HG02981 (cell line): ENCODE data around the gene RGS14.
"Not testable (repeated sequence)": the region's sequence is repeated elsewhere in the genome, so short reads cannot be mapped to it uniquely, and the experiment has no call there.

Experiments
- ATAC-seq: cut with Tn5 transposase; IDR thresholded peaks from one replicate; pipeline ENCODE4 v1.9.1; 2021; ENCODE audit warnings: mild to moderate bottlenecking, moderate library complexity; ENCODE audit not compliant: unreplicated experiment

RGS14 gene

DNA sequence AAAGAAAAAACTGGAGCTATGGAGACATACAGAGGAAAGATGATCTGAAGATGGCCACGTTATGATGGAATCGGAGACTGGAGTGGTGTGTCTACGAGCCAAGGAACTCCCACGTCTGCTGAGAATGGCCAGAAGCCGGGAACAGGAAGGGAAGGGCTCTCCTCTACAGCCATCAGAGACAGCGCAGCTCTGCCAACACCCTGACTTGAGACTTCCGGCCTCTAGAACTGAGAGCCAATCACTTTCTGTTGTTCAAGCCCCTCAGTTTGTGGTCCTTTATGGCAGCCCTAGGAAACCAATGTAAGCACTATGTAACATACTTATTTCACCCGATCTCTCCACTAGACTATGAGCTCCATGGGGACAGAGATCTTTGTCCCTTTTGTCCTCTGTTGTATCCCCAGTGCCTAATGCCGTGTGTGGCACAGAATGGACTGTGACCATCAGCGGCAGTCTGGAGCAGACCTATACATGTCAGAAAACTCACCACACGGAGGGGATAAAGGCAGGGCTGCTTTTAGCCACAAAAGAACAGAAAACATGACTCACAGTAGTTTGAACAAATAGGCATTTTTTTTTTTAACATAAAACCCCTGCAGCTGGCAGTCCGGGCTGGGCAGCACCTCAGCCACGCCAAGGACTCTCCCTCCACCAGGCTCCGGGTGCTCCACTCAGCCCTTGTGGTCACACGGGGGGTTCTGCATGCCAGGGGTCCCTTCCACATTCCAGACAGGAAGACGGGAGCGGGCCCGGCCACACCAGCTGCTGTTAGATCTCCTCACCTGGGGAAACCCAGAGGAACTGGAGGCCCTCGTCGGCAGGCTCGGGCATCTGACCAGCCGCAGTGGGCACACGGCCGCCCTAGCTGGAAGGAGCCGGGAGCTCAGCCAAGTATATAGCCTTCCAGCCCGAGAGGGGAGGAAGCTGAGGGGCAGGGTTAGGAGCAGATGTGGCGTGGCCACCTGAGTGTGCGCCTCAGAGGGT is 29.9 kb upstream of the RGS14 start:
- no peak for ATAC-seq

DNA sequence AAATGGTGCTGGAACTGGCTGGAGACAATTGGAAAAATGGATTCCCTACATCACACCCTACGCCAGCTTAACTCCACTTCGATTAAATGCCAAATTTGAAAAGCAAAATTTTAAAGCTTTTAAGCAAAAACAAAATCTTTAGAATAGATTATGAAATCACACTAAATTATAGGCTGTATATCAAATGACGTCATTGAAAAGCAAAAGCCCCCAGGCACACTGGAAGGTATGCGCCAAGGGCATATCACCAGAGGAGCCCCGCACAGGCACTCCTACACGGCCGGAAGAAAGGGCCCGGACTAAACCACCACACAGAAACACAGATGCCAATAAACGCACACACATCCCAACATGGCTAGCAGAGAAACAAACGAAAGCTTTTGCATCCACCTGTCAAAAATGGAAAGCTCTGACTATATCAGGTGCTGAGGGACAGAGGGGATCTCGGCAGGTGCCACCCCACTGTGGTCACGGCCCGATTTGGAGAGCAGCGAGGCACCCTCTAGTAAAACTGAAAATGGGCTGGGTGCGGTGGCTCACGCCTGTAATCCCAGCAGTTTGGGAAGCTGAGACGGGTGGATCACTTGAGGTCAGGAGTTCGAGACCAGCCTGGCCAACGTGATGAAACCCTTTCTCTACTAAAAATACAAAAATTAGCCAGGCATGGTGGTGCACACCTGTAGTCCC is 29.0 kb upstream of the RGS14 start:
- no peak for ATAC-seq

- no peak for ATAC-seq
These were observed 27.8 kb upstream of the RGS14 start for GRCh38 chr5:177329883-177330282.

- ATAC-seq: no peak
These were observed 26.5 kb upstream of the RGS14 start for GRCh38 chr5:177330991-177331842.

DNA sequence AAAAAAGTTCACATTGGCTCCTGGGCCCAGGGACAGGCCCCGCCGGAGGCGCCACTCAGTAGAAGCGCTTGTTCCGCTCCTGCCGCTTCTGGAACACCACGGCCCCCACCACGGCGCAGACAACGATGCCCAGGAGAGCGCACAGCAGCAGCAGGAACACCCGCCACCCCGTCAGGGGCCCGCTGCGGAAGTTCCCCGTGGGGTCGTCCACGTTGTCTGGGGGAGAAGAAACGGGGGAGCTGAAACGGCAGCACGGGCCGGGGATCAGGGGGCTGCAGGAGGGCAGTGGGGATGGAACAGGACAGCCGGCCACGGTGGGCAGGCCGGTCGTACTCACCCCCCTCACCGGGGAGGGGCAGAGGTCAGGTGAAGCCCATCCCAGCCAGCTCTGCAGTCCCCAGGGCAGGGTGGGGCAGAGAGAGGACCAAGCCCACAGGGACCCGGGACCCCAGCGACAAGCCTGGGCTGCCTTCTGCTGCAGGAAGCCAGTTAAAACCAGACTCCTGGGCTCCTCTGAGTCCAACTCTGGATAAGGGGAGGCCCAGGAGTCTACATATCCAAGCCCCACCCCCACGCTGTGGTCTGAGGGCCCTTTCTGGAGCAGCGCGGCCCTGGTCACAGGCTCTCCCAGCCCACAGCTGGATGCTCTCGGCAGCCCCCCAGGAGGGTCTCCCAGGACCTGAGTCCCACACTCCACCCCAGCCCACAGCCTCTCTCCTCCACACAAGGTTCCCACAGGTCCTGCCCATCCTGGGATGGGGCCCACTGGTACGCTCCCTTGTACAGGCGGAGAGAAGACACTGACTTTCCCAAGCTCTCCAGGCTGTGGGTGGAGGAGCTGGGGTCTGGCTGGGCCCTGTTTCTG is 25.5 kb upstream of the RGS14 start:
- ATAC-seq: no peak

- no peak for ATAC-seq
These were observed 24.8 kb upstream of the RGS14 start for GRCh38 chr5:177332896-177333260.

DNA sequence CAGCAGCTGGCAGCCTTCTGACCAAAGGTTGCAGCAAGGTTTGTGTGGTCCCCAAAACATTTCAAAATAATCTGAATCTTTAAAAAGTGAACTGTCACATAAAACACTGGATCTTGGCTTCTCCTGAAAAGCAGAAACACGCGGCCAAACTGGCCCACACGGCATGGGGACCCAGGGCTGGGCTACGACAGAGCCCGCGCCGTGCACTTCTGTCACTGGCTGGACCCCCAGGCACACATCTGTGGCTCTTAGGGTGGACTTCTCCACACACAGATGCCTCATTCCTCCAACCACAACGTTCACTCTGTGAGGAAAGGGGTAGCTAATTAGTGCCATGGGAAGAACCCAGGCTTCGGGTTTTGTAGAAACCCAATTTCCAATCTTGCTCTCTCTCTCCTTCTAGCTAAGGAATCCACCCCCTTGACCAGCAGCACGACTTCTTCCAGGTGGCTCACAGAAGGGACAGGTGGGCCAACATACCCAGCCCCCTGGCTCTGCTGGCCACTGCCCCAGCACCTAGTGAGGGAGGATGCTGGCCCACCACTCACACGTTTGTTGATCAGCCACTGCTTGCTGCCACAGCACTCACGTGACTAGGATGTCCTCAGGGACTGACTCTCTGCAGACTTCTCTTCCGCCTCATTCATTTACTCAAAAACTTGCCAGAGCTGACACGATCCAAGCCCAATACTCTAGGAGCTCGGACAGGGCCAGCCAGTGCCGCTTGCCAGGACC is 24.1 kb upstream of the RGS14 start:
- no peak for ATAC-seq

DNA sequence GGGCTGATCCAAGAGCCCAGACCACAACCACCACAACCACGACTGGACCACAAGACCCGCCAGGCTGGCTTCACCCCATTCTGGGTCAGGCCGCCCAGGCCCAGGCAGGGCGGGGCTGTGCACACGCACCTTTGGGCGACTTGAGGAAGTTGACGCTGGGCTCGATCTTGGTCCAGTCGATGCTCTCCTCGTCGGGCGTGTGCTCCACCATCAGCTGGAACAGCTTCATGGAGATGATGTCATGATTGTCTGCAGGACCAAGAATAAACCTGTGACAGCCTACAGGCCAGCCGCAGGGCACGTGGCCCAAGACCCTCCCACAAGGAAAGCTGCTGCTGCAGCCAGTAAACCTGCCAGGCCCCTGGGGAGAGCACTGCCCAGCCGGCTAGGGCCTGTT is 23.6 kb upstream of the RGS14 start:
- no peak for ATAC-seq

DNA sequence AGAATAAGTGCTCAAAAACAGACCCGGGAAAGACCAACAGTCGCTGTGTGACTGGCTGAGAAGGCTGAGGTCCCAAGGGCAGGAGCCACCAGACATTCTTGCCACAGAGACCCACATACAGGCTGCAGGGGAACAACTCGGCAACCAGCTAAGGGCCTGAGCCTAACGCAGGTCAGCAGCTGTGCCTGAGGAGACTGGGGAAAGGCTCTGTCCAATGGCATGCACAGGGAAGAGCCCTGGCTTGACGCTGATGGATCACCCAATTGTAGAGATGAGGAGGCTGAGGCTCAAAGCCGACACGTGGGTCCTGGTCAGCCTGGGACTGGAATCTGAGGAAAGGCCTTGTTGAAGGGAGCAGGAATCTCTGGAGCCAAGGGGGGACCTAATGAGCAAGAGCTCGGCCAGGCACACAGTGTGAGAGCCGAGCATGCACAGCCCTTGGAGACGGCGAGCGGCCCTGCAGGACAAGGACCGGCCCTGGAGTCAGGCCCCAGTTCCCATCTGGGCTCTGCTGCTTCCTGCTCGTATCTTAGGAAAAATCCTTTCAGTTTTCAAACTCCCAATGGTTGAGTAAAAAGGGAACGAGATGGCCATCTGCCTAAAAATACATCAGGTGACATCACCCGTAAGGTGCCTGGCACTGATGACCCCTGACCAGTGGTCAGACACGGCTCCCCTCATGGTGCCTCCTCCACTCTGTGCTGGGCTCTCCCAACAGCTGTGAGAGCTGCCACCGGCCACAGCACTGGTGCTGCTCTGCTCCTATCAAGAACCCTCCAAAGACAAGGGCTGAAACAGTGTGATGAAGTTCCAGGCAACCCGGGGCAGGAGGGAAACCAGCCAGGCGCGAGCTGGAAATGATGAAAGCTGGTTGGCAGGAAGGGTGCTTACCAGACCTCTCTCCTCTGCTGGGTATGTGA is 22.7 kb upstream of the RGS14 start:
- no peak for ATAC-seq

- ATAC-seq: no peak
These were observed 22.0 kb upstream of the RGS14 start for GRCh38 chr5:177335701-177336065.

- ATAC-seq: no peak
These were observed 21.6 kb upstream of the RGS14 start for GRCh38 chr5:177336112-177336511.

- ATAC-seq: no peak
These were observed 20.9 kb upstream of the RGS14 start for GRCh38 chr5:177336603-177337494.

GRCh38 chr5:177338251-177339106 is 19.2 kb upstream of the RGS14 start:
- ATAC-seq: no peak

GRCh38 chr5:177339107-177339638 is 18.6 kb upstream of the RGS14 start:
- no peak for ATAC-seq

GRCh38 chr5:177343000-177343399 is 14.7 kb upstream of the RGS14 start:
- ATAC-seq: not testable (repeated sequence)

DNA sequence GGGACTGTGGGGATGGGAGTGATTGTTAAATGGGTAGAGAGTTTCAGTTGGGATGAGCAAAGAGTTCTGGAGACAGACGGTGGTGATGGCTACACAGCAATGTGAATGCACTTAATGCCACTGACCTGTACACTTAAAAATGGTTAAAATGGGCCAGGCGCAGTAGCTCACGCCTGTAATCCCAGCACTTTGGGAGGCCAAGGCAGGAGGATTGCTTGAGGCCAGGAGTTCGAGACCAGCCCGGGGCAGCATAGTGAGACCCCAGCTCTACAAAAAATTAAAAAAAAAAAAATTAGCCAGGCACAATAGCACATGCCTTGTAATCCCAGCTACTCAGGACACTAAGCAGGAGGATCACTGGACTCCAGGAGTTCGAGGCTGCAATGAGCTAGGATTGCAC is 13.9 kb upstream of the RGS14 start:
- no peak for ATAC-seq
